CD4-positive, alpha-beta T cell treated with Interleukin-21 for 1 hour (primary cell): ENCODE data around the gene MLN.
"Not testable (repeated sequence)": the region's sequence is repeated elsewhere in the genome, so short reads cannot be mapped to it uniquely, and the experiment has no call there.

Experiments used
- DNase-seq: peaks from one replicate; pipeline ENCODE4 v3.0.0-alpha.2; 2020

MLN gene

GRCh38 chr6:33834401-33835392, 30.9 kb upstream of the MLN start:
- DNase-seq, result no peak

DNA sequence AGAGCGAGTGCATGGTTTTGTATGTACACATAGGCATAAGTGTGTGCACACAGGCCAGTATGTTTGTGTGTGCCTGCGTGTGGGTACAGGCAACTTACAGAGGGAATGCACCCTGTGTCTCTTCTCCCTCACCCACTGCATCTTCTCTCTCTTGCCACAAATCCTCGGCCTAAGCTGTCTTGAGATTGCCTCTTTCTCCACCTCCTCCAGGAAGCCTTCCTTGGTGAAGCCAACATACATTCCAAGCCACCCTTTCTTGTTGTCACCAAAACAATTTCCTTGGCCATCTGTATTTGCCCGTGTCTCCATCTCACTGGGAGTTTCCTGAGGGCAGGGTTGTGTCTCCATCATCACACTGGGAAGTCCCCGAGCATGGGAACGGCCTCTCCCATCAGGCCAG, 29.8 kb upstream of the MLN start:
- no peak for DNase-seq

DNA sequence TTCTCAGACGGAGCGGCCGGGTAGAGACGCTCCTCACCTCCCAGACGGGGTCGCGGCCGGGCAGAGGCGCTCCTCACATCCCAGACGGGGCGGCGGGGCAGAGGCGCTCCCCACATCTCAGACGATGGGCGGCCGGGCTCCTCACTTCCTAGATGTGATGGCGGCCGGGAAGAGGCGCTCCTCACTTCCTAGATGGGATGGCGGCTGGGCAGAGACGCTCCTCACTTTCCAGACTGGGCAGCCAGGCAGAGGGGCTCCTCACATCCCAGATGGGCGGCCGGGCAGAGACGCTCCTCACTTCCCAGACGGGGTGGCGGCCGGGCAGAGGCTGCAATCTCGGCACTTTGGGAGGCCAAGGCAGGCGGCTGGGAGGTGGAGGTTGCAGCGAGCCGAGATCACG, 29.0 kb upstream of the MLN start:
- DNase-seq, result not testable (repeated sequence)

- not testable (repeated sequence) for DNase-seq
Observed at GRCh38 chr6:33831725-33832124, 27.9 kb upstream of the MLN start.

GRCh38 chr6:33830635-33831240, 26.9 kb upstream of the MLN start:
- DNase-seq, result no peak

DNA sequence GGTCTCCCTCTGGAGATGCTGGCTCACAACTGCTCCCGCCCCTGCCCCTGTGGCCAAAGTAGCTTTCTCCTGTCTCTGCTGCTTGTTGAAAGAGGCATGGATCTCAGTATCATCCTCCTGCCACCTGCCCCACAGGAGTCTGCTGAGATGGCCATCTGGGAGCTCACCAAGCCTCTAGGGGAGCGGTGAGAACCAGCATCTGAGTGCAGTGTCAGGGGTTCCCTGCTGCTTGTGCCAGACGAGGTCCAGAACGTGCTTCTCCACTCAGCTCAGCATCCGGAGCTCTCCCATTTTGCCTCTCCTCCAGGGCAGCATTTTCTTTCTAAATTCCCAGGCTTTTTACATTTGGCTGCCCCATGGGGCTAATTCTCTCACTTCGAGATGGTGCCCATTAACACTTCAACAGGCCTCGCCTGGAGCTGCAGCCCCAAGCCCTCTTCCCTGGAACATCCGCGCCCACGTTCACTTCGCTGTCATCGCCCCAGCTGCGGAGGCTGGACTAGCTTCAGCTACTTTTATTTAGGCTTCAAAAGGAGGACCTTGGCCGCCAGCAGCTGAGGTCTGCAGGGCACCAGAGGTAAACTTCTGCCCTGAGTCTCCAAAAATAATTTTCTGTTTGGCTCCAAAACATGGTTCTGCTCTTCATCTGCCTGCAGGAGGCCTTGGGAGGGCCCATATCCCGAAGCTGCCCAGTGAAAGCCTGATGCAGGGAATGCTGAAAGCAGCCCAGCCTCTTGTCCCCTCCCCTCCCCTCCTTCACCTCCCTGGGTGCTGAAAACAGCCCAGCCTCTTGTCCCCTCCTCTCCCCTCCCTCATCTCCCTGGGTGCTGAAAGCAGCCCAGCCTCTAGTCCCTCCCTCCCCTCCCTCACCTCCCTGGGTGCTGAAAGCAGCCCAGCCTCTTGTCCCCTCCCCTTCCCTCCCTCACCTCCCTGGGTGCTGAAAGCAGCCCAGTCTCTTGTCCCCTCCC, 25.2 kb upstream of the MLN start:
- DNase-seq, result no peak

DNA sequence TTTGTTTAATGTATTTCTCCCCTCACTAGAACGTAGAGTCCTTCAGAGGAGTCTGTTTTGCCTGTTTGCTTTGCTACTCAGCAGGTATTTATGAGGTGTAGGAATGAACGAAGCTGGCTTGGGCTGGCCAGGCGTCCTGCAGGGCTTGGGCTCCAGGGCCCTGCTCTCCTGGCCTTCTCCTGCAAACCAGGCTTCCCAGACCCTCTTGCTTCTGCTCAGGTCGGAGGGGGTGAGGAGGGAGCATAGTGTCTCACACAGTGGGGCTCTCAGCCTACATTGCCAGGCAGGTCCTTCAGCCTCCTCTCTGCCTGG, 24.6 kb upstream of the MLN start:
- no peak for DNase-seq

- no peak for DNase-seq
Observed at GRCh38 chr6:33827546-33828451, 24.0 kb upstream of the MLN start.

GRCh38 chr6:33826537-33826936, 22.7 kb upstream of the MLN start:
- DNase-seq, result no peak

GRCh38 chr6:33824461-33825154, 20.8 kb upstream of the MLN start:
- DNase-seq, result no peak

DNA sequence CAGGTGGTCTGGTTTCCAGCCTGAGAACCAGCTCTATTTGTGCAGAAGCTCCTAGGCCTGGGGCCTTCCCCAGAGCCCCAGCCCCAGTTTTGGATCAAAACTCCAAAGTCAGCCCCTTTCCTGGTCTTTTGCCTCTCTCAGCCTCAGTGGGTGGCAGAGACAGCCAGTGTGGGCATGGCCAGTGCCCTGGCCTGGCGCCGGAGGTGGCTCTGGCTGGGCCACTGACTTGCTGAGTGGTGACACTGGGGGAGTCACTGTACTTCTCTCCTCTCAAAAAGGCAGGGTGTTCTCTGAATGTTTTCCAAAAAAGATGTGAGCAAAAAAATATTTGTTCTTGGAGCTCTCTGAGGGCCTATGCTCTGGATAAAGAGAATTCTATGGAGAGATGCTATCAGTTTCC, 20.0 kb upstream of the MLN start:
- no peak for DNase-seq

DNA sequence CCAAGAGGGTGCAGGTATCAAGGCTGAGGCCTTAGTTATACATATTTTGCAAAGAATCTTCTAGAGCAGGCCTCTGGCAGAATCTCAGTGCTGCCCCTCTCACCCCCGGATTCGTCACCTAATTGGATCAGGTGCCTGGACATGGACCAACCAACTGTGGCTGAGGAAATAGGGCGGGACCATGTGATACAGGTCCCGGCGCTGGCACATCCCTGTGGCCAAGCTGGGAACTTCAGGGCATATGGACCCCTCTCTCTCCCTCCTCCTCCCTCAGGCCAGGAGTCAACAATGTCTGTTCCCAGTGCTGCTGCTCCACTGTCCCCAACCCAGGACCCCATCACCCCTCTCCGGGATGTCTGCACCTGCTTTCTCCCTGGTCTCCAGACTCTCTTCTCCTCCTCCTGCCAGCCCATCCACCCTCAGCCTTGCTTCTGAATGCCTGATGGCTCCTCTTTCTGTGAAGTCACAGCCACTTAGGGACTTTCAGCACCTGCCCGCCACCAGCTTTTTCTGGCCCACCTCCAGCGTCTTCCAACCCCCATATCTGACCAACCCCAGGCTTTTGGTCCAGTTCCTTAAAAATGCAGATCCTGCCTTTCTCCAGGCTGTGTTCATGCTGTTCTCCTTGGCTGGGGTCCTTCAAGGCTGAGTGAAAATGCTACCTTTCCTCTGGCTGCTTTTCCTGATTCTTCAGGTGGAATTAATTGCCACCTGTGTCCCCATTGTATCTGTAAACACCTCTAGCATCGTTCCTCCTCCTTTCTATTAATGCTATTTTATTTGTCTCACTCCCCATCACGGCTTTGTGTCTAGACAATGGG, 19.0 kb upstream of the MLN start:
- DNase-seq, result no peak

- DNase-seq, result no peak
Observed at GRCh38 chr6:33820784-33821520, 17.1 kb upstream of the MLN start.

DNA sequence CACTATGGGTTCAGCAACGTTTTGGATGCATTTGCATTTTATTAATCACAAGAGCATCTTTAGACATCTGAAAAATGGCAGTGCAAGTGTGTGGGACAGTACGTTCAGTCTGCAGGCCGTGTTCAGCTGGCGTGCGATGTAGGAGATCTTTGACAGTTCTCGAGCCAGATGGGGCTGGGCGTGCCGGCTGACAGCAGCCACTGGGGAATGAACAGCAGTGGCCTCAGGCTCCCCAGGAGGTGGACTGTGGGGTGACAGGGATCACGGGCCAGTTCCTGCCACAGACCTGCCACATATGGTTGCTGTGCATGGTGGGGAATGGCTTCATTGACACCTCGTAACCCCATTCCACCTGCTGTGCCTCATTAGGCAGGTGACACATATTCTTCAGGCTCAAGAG, 16.4 kb upstream of the MLN start:
- no peak for DNase-seq

GRCh38 chr6:33819021-33819420, 15.2 kb upstream of the MLN start:
- DNase-seq, result no peak

- DNase-seq, result no peak
Observed at GRCh38 chr6:33818293-33818692, 14.5 kb upstream of the MLN start.

- no peak for DNase-seq
Observed at GRCh38 chr6:33817489-33817888, 13.7 kb upstream of the MLN start.

DNA sequence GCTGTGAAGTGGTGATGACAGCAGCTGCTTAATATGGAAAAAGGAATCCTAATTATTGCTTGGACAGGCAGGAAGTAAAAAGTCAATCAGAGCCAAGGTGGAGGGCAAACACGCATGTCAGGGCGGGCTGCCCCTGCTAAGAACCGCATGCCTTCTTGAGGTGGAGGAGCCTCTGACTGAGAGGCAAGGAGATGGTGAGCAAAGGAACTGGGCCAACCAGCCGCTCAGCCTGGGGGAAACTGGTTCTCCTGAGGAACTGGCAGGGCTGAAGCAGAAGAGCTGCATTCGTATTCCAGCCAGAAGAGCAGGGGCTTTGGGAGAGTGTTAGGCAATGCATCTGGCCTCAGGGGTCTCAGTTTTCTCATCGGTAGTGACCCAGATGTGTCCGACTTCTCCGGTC, 13.1 kb upstream of the MLN start:
- DNase-seq, result no peak

DNA sequence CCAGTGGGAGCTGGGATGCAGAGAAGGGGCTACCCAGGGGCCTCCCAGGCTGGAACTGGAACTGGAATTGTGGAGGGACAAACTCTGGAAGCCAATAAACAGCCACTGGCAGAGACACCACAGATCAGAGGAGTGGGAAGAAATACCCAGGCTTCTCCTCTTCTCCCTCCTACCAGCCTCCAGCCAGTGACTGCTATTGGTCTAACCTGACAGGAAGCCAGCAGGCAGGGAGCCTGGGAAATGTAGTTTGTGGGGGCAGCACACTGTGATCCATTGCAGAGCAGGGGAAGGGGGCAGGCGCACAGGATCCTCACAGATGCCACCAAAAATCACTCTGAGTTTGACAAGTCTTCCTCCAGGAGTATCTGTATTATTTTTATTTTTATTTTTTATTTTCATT, 12.1 kb upstream of the MLN start:
- DNase-seq, result peak; percentile 19
